ENCODE data around the gene RPL39.
"Not testable (repeated sequence)": the region's sequence is repeated elsewhere in the genome, so short reads cannot be mapped to it uniquely, and the experiment has no call there.

Gene RPL39

GRCh38 chrX:119778829-119779228 is 12.6 kb downstream of the RPL39 start:
- TF ChIP-seq CTCF (IDR thresholded peaks at IDR 0.05; ENCODE audit: insufficient read depth, low read depth, low read length, missing control alignments), result no peak
- no peak for DNase-seq (ENCODE audit: low read depth)
- no peak overlapping the region for H3K4me3 ChIP-seq (ENCODE audit: low read length)

GRCh38 chrX:119775517-119776238 is 15.8 kb downstream of the RPL39 start:
- H3K4me3 ChIP-seq (ENCODE audit: low read length), result no peak overlapping the region
- no peak for TF ChIP-seq CTCF (IDR thresholded peaks at IDR 0.05; ENCODE audit: insufficient read depth, low read depth, low read length, missing control alignments)
- DNase-seq (ENCODE audit: low read depth), result no peak

GRCh38 chrX:119769388-119769787 is 22.0 kb downstream of the RPL39 start:
- not testable (repeated sequence) for H3K4me3 ChIP-seq (ENCODE audit: low read length); DNase-seq (ENCODE audit: low read depth)

- not testable (repeated sequence) for DNase-seq (ENCODE audit: low read depth); H3K4me3 ChIP-seq (ENCODE audit: low read length)
Measured at GRCh38 chrX:119768436-119768835, 23.0 kb downstream of the RPL39 start.

DNA sequence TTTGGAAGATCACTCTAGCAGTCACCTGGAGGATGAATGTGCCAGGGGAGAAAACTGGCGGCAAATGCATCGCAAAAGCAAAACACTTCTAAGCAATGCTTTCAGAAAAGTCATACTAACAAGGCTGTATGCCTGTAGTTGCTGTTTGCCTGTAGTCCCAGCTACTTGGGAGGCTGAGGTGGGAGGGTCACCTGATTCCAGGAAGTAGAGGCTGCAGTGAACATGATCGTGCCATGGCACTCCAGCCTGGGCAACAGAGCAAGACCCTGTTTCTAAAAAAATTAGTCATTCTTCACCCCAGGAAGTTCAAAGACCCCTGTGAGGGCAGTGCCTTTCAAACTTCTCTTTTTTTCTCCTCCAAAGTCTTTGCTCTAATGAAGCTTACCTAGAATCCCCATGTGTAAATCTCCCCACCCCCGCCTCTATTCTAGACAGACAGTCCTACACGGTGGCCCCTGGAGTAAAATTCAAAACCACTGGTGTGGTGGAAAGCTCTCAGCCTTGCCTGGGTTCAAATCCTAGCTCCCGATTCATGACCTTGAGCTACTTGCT is 27.5 kb downstream of the RPL39 start:
- TF ChIP-seq CTCF (IDR thresholded peaks at IDR 0.05; ENCODE audit: insufficient read depth, low read depth, low read length, missing control alignments), result no peak

GRCh38 chrX:119763181-119763580 is 28.2 kb downstream of the RPL39 start:
- no peak for DNase-seq (ENCODE audit: low read depth)
- H3K4me3 ChIP-seq (ENCODE audit: low read length), result no peak overlapping the region
- no peak for TF ChIP-seq CTCF (IDR thresholded peaks at IDR 0.05; ENCODE audit: insufficient read depth, low read depth, low read length, missing control alignments)

More for the DNA sequence above, 27.5 kb downstream of the RPL39 start:
- H3K4me3 ChIP-seq (ENCODE audit: low read length), result no peak overlapping the region
- DNase-seq (ENCODE audit: low read depth), result no peak

DNA sequence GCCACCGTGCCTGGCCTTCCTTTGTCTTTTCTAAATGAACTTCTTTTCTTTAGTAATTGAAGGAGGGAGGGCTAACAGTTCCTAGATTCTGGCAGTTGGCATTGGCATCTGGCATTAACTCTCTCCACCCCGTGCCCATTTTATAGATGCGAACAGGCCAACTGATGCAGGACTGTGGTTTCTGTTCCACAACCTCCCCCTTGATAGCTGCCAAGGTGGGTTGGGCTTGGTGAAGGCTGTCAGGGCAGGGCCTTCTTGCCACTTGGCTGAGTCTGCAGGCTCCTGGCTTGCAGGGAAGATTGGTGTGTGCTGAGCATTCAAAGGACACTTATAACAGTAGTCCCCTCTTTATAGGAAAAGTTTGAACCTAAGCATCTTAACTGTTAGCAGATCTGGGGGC is 28.7 kb downstream of the RPL39 start:
- TF ChIP-seq CTCF (IDR thresholded peaks at IDR 0.05; ENCODE audit: insufficient read depth, low read depth, low read length, missing control alignments), result no peak
- DNase-seq (ENCODE audit: low read depth), result no peak
- no peak overlapping the region for H3K4me3 ChIP-seq (ENCODE audit: low read length)

Measured in epithelial cell of esophagus (primary cell).